ENCODE results near the gene MMD. TPM values are rescaled to one million over a fixed set of nuclear protein-coding genes. Genes with fewer than 3 reads are reported as not detected.

Gene MMD
- total and polyA plus RNA-seq, 2 donors, result 18.7 to 25.9 TPM

GRCh38 chr17:55348749-55349354 lies 72.8 kb downstream of the MMD start:
- peak; percentile 23 for DNase-seq (ENCODE audit: extremely low spot score)
- H3K4me3 ChIP-seq (ENCODE audit: low read depth, low read length), result no peak overlapping the region
- H3K27ac ChIP-seq (ENCODE audit: low read depth), result no peak overlapping the region
- H3K36me3 ChIP-seq (ENCODE audit: insufficient read depth), result no peaks in the 10 kb centered on the region
- WGBS, result 16% methylated on average over 10 of the region's 10 CpGs
- peaks cover 2% of the 10 kb centered on the region for H3K4me1 ChIP-seq (ENCODE audit: insufficient read depth)

- DNase-seq (ENCODE audit: extremely low spot score), result no peak
- H3K27ac ChIP-seq (ENCODE audit: low read depth), result no peak overlapping the region
- 72% methylated on average over 2 of the region's 2 CpGs for WGBS
- H3K4me1 ChIP-seq (ENCODE audit: insufficient read depth), result peaks cover 2% of the 10 kb centered on the region
- no peak overlapping the region for H3K4me3 ChIP-seq (ENCODE audit: low read depth, low read length)
- H3K36me3 ChIP-seq (ENCODE audit: insufficient read depth), result no peaks in the 10 kb centered on the region
Observed at GRCh38 chr17:55347341-55347740, 74.3 kb downstream of the MMD start.

- DNase-seq (ENCODE audit: extremely low spot score), result no peak
- no peak overlapping the region for H3K27ac ChIP-seq (ENCODE audit: low read depth)
- peaks cover 2% of the 10 kb centered on the region for H3K4me1 ChIP-seq (ENCODE audit: insufficient read depth)
- 98% methylated on average over 1 of the region's 1 CpG for WGBS
- no peak overlapping the region for H3K4me3 ChIP-seq (ENCODE audit: low read depth, low read length)
- no peaks in the 10 kb centered on the region for H3K36me3 ChIP-seq (ENCODE audit: insufficient read depth)
Observed at GRCh38 chr17:55346658-55347057, 75.0 kb downstream of the MMD start.

DNA sequence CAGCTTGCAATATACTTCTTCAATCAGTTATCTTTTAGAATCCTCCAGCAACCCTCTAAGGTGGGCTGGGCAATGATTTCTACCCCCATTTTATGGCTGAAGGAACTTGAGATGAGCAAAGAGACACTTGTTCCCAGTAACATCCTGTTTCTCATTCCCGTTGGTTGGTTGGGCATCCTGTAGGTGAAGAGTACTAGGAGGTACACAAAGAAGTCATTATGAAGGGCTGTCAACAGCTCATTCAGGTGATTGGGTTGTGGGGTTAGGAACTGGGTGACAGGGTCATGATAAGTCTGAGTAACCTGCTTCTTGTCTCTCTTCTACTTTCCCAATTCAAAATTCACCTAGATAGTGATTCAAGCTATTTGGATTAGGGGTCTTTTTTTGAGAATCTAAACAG lies 76.5 kb downstream of the MMD start:
- no peak overlapping the region for H3K4me3 ChIP-seq (ENCODE audit: low read depth, low read length)
- no peak overlapping the region for H3K27ac ChIP-seq (ENCODE audit: low read depth)
- no peak for DNase-seq (ENCODE audit: extremely low spot score)
- no peaks in the 10 kb centered on the region for H3K36me3 ChIP-seq (ENCODE audit: insufficient read depth)
- peaks cover 2% of the 10 kb centered on the region for H3K4me1 ChIP-seq (ENCODE audit: insufficient read depth)
- 92% methylated on average over 1 of the region's 1 CpG for WGBS

DNA sequence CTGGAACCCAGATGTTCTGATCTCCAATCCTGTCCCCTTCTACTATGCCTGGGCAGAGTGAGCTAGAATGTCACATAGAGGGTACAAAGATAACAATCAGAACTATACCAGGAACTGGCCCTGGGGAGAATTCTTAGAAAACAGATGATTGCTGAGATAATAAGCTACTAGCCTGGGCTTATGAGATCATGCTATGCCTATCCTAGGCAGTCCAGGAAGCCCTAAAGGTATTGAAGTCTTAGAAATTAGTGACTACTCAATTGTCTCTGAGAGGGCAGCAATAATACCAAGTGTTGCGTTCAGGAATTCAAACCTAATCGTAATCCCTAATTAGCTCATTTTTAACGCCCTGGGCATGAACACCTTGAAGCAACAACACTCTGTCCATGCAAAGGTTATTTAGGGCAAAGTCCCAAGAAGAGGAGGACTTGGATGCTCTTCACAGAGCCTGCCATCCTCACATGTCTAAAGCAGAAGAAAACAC lies 77.1 kb downstream of the MMD start:
- no peak for DNase-seq (ENCODE audit: extremely low spot score)
- no peak overlapping the region for H3K27ac ChIP-seq (ENCODE audit: low read depth)
- H3K4me3 ChIP-seq (ENCODE audit: low read depth, low read length), result no peak overlapping the region
- no peaks in the 10 kb centered on the region for H3K36me3 ChIP-seq (ENCODE audit: insufficient read depth)
- WGBS, result 91% methylated on average over 3 of the region's 3 CpGs
- peaks cover 2% of the 10 kb centered on the region for H3K4me1 ChIP-seq (ENCODE audit: insufficient read depth)

GRCh38 chr17:55343900-55344513 lies 77.6 kb downstream of the MMD start:
- no peaks in the 10 kb centered on the region for H3K36me3 ChIP-seq (ENCODE audit: insufficient read depth)
- no peak overlapping the region for H3K27ac ChIP-seq (ENCODE audit: low read depth)
- peaks cover 2% of the 10 kb centered on the region for H3K4me1 ChIP-seq (ENCODE audit: insufficient read depth)
- H3K4me3 ChIP-seq (ENCODE audit: low read depth, low read length), result no peak overlapping the region
- WGBS, result 83% methylated on average over 4 of the region's 4 CpGs
- DNase-seq (ENCODE audit: extremely low spot score), result no peak

DNA sequence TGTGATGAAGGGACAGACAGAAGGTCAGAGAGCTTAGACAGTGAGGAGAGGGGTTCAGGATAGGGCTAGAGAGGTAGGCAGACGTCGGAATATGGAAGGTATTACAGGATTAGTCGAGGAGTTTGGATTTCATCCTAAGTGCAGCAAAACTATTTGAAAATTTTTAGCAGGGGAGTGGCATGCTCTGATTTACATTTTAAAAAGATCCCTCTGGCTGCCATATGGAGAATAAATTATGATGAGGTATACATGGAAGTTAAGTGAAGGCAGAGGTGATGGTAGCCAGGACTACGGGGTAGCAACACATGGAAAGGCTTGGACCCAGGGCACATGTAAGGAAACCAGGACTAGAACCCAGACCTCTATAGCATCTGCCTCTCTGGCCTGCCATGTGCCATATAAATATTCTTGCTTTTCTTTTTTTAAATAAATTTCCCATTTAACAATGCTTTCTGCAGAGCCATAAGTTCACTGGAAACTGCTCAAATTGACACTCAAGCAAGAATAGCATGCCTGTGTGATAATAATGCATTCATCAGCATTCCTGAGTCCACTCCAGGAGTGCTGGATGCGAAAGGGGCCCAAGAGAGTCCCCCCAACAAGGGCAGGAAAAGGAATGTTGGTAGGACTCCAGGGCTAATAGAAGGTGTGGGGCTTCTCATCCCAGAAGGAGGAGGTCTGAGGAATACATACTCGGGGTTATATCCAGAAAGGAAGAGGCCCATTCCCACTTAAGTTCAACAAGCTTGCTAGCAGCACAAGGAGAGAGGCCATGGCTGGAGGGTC lies 78.6 kb downstream of the MMD start:
- no peak overlapping the region for H3K4me3 ChIP-seq (ENCODE audit: low read depth, low read length)
- DNase-seq (ENCODE audit: extremely low spot score), result no peak
- no peak overlapping the region for H3K27ac ChIP-seq (ENCODE audit: low read depth)
- WGBS, result 80% methylated on average over 6 of the region's 6 CpGs
- peaks cover 2% of the 10 kb centered on the region for H3K4me1 ChIP-seq (ENCODE audit: insufficient read depth)
- H3K36me3 ChIP-seq (ENCODE audit: insufficient read depth), result no peaks in the 10 kb centered on the region

Other genes starting within 250 kb of the MMD start
- 7.7 TPM for gene HLF, start 156.9 kb downstream of the MMD start, total RNA-seq
- 31.4 TPM for gene HLF, start 156.9 kb downstream of the MMD start, polyA plus RNA-seq
- not detected for gene SMIM36, start 89.6 kb upstream of the MMD start, total RNA-seq
- gene SMIM36, start 89.6 kb upstream of the MMD start, polyA plus RNA-seq, result not detected